HFFc6 (cell line): ENCODE data around the gene ENTPD6. TPM values are rescaled to one million over a fixed set of nuclear protein-coding genes. Genes with fewer than 3 reads are reported as not detected.
A peak's percentile ranks its signal among the peaks of the same experiment; 100 is the strongest.
"Not testable (repeated sequence)": the region's sequence is repeated elsewhere in the genome, so short reads cannot be mapped to it uniquely, and the experiment has no call there.

Source experiments
- DNase-seq: peaks from one replicate; pipeline ENCODE4 v3.0.0-alpha.2; 2018
- H3K27ac Mint-ChIP-seq: 2 replicates; pipeline ENCODE4 v1.8.0; 2020; ENCODE audit warnings: mild to moderate bottlenecking, mixed read lengths
- H3K27me3 Mint-ChIP-seq: 2 replicates; pipeline ENCODE4 v1.8.0; 2021; ENCODE audit warnings: mild to moderate bottlenecking, moderate library complexity, mixed read lengths; ENCODE audit not compliant: insufficient read depth
- H3K36me3 Mint-ChIP-seq: 2 replicates; pipeline ENCODE4 v1.8.0; 2021; ENCODE audit warnings: low read depth, mixed read lengths
- H3K4me1 Mint-ChIP-seq: 2 replicates; pipeline ENCODE4 v1.8.0; 2020; ENCODE audit warnings: low read depth, mixed read lengths
- H3K4me3 Mint-ChIP-seq: 2 replicates; pipeline ENCODE4 v1.8.0; 2020; ENCODE audit warnings: mild to moderate bottlenecking, moderate library complexity, mixed read lengths
- H3K9me3 Mint-ChIP-seq: 2 replicates; pipeline ENCODE4 v1.8.0; 2020; ENCODE audit warnings: mild to moderate bottlenecking, mixed read lengths
- total RNA-seq, 6 experiments: library from RNA; stranded (reverse); fragmentation: NEBNext Ultra II Directional; extraction: Animal tissue kit (Norgen Biotek cat#: 25700); gene quantifications; 2 replicates in 1 of 6; 3 replicates in 5 of 6; pipeline ENCODE4 v1.2.3, GENCODE V29; 2021
- TF ChIP-seq, protein P1 (sequence below): fragments of 200-600 bp; sonication (generic); IDR thresholded peaks from 2 replicates; pipeline ENCODE4 v1.5.0; 2021; ENCODE audit warnings: antibody characterized with exemption, mild to moderate bottlenecking

Gene ENTPD6
- total RNA-seq, 6 experiments from 2014 or later: 46.2 to 53.2 (median 51.6) TPM

GRCh38 chr20:25165128-25165527 is 30.4 kb upstream of the ENTPD6 start:
- H3K27me3 Mint-ChIP-seq: peaks cover 18% of the 10 kb centered on the region
- no peaks in the 10 kb centered on the region for H3K36me3 Mint-ChIP-seq
- H3K27ac Mint-ChIP-seq: no peak overlapping the region
- H3K9me3 Mint-ChIP-seq: no peaks in the 10 kb centered on the region; the same call in 1 of the 2 replicates
- no peak for DNase-seq
- no peaks in the 10 kb centered on the region for H3K4me1 Mint-ChIP-seq
- TF ChIP-seq, protein P1, sequence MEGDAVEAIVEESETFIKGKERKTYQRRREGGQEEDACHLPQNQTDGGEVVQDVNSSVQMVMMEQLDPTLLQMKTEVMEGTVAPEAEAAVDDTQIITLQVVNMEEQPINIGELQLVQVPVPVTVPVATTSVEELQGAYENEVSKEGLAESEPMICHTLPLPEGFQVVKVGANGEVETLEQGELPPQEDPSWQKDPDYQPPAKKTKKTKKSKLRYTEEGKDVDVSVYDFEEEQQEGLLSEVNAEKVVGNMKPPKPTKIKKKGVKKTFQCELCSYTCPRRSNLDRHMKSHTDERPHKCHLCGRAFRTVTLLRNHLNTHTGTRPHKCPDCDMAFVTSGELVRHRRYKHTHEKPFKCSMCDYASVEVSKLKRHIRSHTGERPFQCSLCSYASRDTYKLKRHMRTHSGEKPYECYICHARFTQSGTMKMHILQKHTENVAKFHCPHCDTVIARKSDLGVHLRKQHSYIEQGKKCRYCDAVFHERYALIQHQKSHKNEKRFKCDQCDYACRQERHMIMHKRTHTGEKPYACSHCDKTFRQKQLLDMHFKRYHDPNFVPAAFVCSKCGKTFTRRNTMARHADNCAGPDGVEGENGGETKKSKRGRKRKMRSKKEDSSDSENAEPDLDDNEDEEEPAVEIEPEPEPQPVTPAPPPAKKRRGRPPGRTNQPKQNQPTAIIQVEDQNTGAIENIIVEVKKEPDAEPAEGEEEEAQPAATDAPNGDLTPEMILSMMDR: no peak
- no peak overlapping the region for H3K4me3 Mint-ChIP-seq

GRCh38 chr20:25166105-25166782 is 29.3 kb upstream of the ENTPD6 start:
- peaks cover 24% of the 10 kb centered on the region for H3K27me3 Mint-ChIP-seq
- DNase-seq, H3K27ac Mint-ChIP-seq, H3K36me3 Mint-ChIP-seq, H3K4me3 Mint-ChIP-seq, H3K4me1 Mint-ChIP-seq, H3K9me3 Mint-ChIP-seq: not testable (repeated sequence)

DNA sequence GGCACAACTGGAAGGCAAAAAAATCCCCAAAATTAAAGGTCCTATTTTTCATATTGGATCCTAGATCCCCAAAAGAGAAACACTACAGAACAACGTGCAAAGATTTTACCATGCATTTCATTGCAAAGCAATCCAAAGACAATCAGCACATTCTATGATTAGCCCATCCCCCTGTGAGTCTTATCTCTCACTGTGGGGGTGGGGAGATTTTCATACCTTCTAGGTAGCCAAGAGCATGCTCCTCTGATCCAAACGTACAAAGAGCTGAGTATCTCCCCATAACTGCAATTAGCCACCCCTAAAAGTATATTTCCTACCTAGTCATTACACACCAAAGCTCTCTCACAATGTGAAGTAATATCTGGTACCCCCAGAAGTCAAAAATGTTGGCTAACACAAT is 22.2 kb upstream of the ENTPD6 start:
- no peak for DNase-seq
- no peak overlapping the region for H3K4me3 Mint-ChIP-seq
- H3K27ac Mint-ChIP-seq: no peak overlapping the region
- TF ChIP-seq, protein P1: no peak
- H3K27me3 Mint-ChIP-seq: peaks cover 27% of the 10 kb centered on the region
- peaks cover 12% of the 10 kb centered on the region for H3K4me1 Mint-ChIP-seq
- no peaks in the 10 kb centered on the region; the same call in 1 of the 2 replicates for H3K9me3 Mint-ChIP-seq
- no peaks in the 10 kb centered on the region for H3K36me3 Mint-ChIP-seq

GRCh38 chr20:25173886-25174308 is 21.6 kb upstream of the ENTPD6 start:
- DNase-seq: no peak
- H3K27ac Mint-ChIP-seq: no peak overlapping the region
- TF ChIP-seq, protein P1: no peak
- no peak overlapping the region for H3K4me3 Mint-ChIP-seq
- no peaks in the 10 kb centered on the region for H3K36me3 Mint-ChIP-seq
- no peaks in the 10 kb centered on the region for H3K9me3 Mint-ChIP-seq
- H3K4me1 Mint-ChIP-seq: peaks cover 17% of the 10 kb centered on the region
- H3K27me3 Mint-ChIP-seq: peaks cover 27% of the 10 kb centered on the region

GRCh38 chr20:25176184-25176583 is 19.3 kb upstream of the ENTPD6 start:
- H3K4me3 Mint-ChIP-seq: no peak overlapping the region
- H3K27ac Mint-ChIP-seq: no peak overlapping the region
- TF ChIP-seq, protein P1: no peak
- DNase-seq: no peak
- no peaks in the 10 kb centered on the region for H3K9me3 Mint-ChIP-seq
- peaks cover 24% of the 10 kb centered on the region for H3K4me1 Mint-ChIP-seq
- no peaks in the 10 kb centered on the region for H3K36me3 Mint-ChIP-seq
- H3K27me3 Mint-ChIP-seq: peaks cover 19% of the 10 kb centered on the region

DNA sequence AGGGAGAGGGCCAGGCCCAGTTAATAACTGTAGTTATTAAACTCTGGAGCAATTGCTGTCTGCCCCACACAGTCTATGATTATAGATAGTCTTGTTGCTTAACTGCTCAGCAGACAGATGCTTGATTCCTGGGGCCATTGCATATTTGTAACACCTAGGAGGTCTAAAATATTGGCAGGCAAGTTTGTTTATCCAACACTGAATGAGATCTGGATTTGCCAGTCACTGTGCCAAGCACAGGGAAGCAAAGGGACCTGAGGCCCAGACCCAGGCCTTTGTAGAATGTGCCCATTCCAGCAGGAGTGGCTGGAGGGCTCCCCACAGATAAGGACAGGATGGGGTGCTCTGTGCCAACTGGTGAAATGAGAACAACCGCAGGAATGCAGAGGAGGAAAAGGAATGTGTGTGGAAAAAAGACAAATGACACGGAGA is 17.6 kb upstream of the ENTPD6 start:
- H3K4me1 Mint-ChIP-seq: peaks cover 24% of the 10 kb centered on the region
- H3K9me3 Mint-ChIP-seq: peaks cover 9% of the 10 kb centered on the region
- peaks cover 19% of the 10 kb centered on the region; the same call in 1 of the 2 replicates for H3K27me3 Mint-ChIP-seq
- H3K27ac Mint-ChIP-seq: no peak overlapping the region
- peak overlapping the region; percentile 44; the same call in 1 of the 2 replicates for H3K4me3 Mint-ChIP-seq
- TF ChIP-seq, protein P1: no peak
- peaks cover 6% of the 10 kb centered on the region; the same call in 1 of the 2 replicates for H3K36me3 Mint-ChIP-seq
- no peak for DNase-seq
